ENCODE data around the gene NKX2-2.

NKX2-2 gene

GRCh38 chr20:21513181-21513663, 642 bp downstream of the NKX2-2 start:
- H3K27ac ChIP-seq (ENCODE audit: extremely low read depth, low read depth, low read length): peak overlapping the region; percentile 2; the same call in 1 of the 2 replicates
- H3K9me3 ChIP-seq (ENCODE audit: control insufficient read depth, insufficient read depth, low read depth, low read length): no peaks in the 10 kb centered on the region
- CTCF ChIA-PET: no interaction called here
- POLR2A ChIA-PET: no interaction called here
- peaks cover 4% of the 10 kb centered on the region; the same call in 1 of the 2 replicates for H3K4me1 ChIP-seq (ENCODE audit: control insufficient read depth, insufficient read depth, low read length)
- TF ChIP-seq ZNF184 (tag by site-specific recombination; IDR thresholded peaks at IDR 0.05): no peak
- TF ChIP-seq AEBP2 (tag by site-specific recombination; IDR thresholded peaks at IDR 0.05; ENCODE audit: borderline replicate concordance): no peak
- no peak for TF ChIP-seq ZNF311 (tag by site-specific recombination; IDR thresholded peaks at IDR 0.05; ENCODE audit: borderline replicate concordance)
- TF ChIP-seq ATF2 (tag by site-specific recombination; IDR thresholded peaks at IDR 0.05; ENCODE audit: low read depth): no peak
- H3K4me3 ChIP-seq (ENCODE audit: low read depth, low read length): no peak overlapping the region
- peaks cover 0 to 9% of the 10 kb centered on the region in 2 experiments; a peak in 1 of 3 replicates for H3K36me3 ChIP-seq (ENCODE audit: control insufficient read depth in 2 of 2, insufficient read depth in 1 of 2, low read length in 2 of 2)

GRCh38 chr20:21512634-21513180, 1.2 kb downstream of the NKX2-2 start:
- no peaks in the 10 kb centered on the region for H3K9me3 ChIP-seq (ENCODE audit: control insufficient read depth, insufficient read depth, low read depth, low read length)
- ChIA-PET CTCF (interaction anchor here (1.3 kb wide), 2 partner anchors 8 to 275 kb away, joined by 3 read pairs; no protein-coding TSS in a partner anchor), POLR2A (no interaction called here)
- H3K36me3 ChIP-seq (ENCODE audit: control insufficient read depth in 2 of 2, insufficient read depth in 1 of 2, low read length in 2 of 2): peaks cover 0 to 9% of the 10 kb centered on the region in 2 experiments; a peak in 1 of 3 replicates
- peaks cover 4% of the 10 kb centered on the region; the same call in 1 of the 2 replicates for H3K4me1 ChIP-seq (ENCODE audit: control insufficient read depth, insufficient read depth, low read length)
- H3K4me3 ChIP-seq (ENCODE audit: low read depth, low read length): no peak overlapping the region
- H3K27ac ChIP-seq (ENCODE audit: extremely low read depth, low read depth, low read length): no peak overlapping the region
- TF ChIP-seq TRIM28 (IDR thresholded peaks at IDR 0.05; ENCODE audit: borderline replicate concordance, low read length) (no peak), PRDM4 (tag by site-specific recombination; IDR thresholded peaks at IDR 0.05) (no peak), SETDB1 (IDR thresholded peaks at IDR 0.05; ENCODE audit: insufficient read length, low read length) (no peak), ZXDB (tag by site-specific recombination; IDR thresholded peaks at IDR 0.05) (no peak), ZNF664 (tag by site-specific recombination; IDR thresholded peaks at IDR 0.05) (no peak), KLF1 (tag by site-specific recombination; IDR thresholded peaks at IDR 0.05) (no peak), ZNF621 (tag by site-specific recombination; IDR thresholded peaks at IDR 0.05) (no peak), ZNF610 (tag by site-specific recombination; IDR thresholded peaks at IDR 0.05; ENCODE audit: borderline replicate concordance) (no peak)

- TF ChIP-seq ZNF560 (tag by site-specific recombination; IDR thresholded peaks at IDR 0.05; ENCODE audit: borderline replicate concordance) (no peak), ZNF202 (tag by site-specific recombination; IDR thresholded peaks at IDR 0.05; ENCODE audit: borderline replicate concordance) (0 out of 2 replicates have a peak, but pooled peaks have one; percentile 9)
- H3K36me3 ChIP-seq (ENCODE audit: control insufficient read depth in 2 of 2, insufficient read depth in 1 of 2, low read length in 2 of 2): peaks cover 0 to 9% of the 10 kb centered on the region in 2 experiments; a peak in 1 of 3 replicates
- CTCF ChIA-PET: interaction anchor here (1.3 kb wide), 2 partner anchors 9 to 274 kb away, joined by 3 read pairs; no protein-coding TSS in a partner anchor
- H3K4me3 ChIP-seq (ENCODE audit: low read depth, low read length): no peak overlapping the region
- no peak overlapping the region for H3K27ac ChIP-seq (ENCODE audit: extremely low read depth, low read depth, low read length)
- POLR2A ChIA-PET: no interaction called here
- no peaks in the 10 kb centered on the region for H3K9me3 ChIP-seq (ENCODE audit: control insufficient read depth, insufficient read depth, low read depth, low read length)
- H3K4me1 ChIP-seq (ENCODE audit: control insufficient read depth, insufficient read depth, low read length): peaks cover 4% of the 10 kb centered on the region; the same call in 1 of the 2 replicates
Observed at GRCh38 chr20:21511850-21512633, 1.8 kb downstream of the NKX2-2 start.
